Measurements from ENCODE around the gene PSMC1.

DNA sequence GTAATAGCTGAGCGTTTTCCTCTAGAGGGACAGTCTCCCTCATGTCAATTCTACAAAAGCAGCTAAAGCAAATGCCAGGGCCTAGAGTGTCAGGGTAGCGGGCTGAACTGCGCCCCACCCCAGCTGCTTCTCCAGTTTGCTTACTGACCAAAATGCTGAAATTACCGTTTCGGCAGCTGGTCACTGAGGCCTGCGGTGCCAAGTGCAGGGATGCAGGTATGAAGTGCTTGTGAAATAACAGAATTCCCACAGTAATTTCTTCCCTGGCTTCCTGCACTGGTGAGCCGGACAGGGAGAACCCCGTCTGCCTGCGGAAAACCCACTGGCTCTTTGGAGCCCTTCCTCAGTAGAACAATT is 19.1 kb downstream of the PSMC1 start:
- TF ChIP-seq POLR2A (IDR thresholded peaks at IDR 0.05) = no peak
- TF ChIP-seq, protein P1, sequence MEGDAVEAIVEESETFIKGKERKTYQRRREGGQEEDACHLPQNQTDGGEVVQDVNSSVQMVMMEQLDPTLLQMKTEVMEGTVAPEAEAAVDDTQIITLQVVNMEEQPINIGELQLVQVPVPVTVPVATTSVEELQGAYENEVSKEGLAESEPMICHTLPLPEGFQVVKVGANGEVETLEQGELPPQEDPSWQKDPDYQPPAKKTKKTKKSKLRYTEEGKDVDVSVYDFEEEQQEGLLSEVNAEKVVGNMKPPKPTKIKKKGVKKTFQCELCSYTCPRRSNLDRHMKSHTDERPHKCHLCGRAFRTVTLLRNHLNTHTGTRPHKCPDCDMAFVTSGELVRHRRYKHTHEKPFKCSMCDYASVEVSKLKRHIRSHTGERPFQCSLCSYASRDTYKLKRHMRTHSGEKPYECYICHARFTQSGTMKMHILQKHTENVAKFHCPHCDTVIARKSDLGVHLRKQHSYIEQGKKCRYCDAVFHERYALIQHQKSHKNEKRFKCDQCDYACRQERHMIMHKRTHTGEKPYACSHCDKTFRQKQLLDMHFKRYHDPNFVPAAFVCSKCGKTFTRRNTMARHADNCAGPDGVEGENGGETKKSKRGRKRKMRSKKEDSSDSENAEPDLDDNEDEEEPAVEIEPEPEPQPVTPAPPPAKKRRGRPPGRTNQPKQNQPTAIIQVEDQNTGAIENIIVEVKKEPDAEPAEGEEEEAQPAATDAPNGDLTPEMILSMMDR (IDR thresholded peaks at IDR 0.05) = no peak
